Neuronal stem cell (in vitro differentiated cells): ENCODE data around the gene UVSSA. TPM values are rescaled to one million over a fixed set of nuclear protein-coding genes. Genes with fewer than 3 reads are reported as not detected.

Experiments
- DNase-seq: peaks from one replicate; pipeline ENCODE4 v3.0.0-alpha.2; 2013; ENCODE audit warnings: low spot score
- H2AFZ ChIP-seq: one replicate; pipeline ENCODE4 v1.6.1; 2013; ENCODE audit warnings: mild to moderate bottlenecking, low read length, inconsistent platforms
- H2AK5ac ChIP-seq: 2 replicates; pipeline ENCODE4 v1.6.1; 2013; ENCODE audit warnings: low read depth, mild to moderate bottlenecking, inconsistent platforms, low read length, moderate library complexity, mixed read lengths
- H2BK120ac ChIP-seq: 2 replicates; pipeline ENCODE4 v1.6.1; 2013; ENCODE audit warnings: low read depth, mild to moderate bottlenecking, inconsistent platforms, low read length, moderate library complexity, mixed read lengths
- H2BK12ac ChIP-seq: one replicate; pipeline ENCODE4 v1.6.1; 2013; ENCODE audit warnings: low read length, inconsistent platforms
- H2BK15ac ChIP-seq: 2 replicates; pipeline ENCODE4 v1.6.1; 2013; ENCODE audit warnings: mild to moderate bottlenecking, low read length, inconsistent platforms, mixed read lengths
- H2BK5ac ChIP-seq: one replicate; pipeline ENCODE4 v1.6.1; 2013; ENCODE audit warnings: inconsistent platforms, mild to moderate bottlenecking, low read length, moderate library complexity
- H3K14ac ChIP-seq: one replicate; pipeline ENCODE4 v1.6.1; 2013; ENCODE audit warnings: low read length, inconsistent platforms
- H3K18ac ChIP-seq: 2 replicates; pipeline ENCODE4 v1.6.1; 2013; ENCODE audit warnings: low read length, inconsistent platforms
- H3K23ac ChIP-seq: 2 replicates; pipeline ENCODE4 v1.6.1; 2013; ENCODE audit warnings: low read depth, mild to moderate bottlenecking, mixed read lengths, low read length, inconsistent platforms; ENCODE audit not compliant: poor library complexity
- H3K27ac ChIP-seq: replicated peaks from 3 replicates; pipeline ENCODE4 v1.5.1; 2013; ENCODE audit warnings: low read length, inconsistent platforms
- H3K27me3 ChIP-seq, 3 experiments: 2 replicates each; pipeline ENCODE4 v1.6.1; 2013; ENCODE audit warnings: low read length in 3 of 3, mild to moderate bottlenecking in 2 of 3, inconsistent platforms in 1 of 3, low read depth in 1 of 3, mixed read lengths in 1 of 3, moderate library complexity in 1 of 3; ENCODE audit not compliant: control insufficient read depth in 3 of 3, insufficient read depth in 3 of 3
- H3K36me3 ChIP-seq, 2 donors: replicated peaks in 1 of 2; 2 replicates each; pipeline ENCODE4 v1.6.1; 2013; ENCODE audit warnings: low read length in 2 of 2; ENCODE audit not compliant: control insufficient read depth in 2 of 2, insufficient read depth in 2 of 2
- H3K4ac ChIP-seq: 2 replicates; pipeline ENCODE4 v1.6.1; 2013; ENCODE audit warnings: inconsistent platforms, mild to moderate bottlenecking, low read length, moderate library complexity
- H3K4me1 ChIP-seq, 2 donors: 1 replicate in 1 of 2; 2 replicates in 1 of 2; pipeline ENCODE4 v1.6.1; 2013; ENCODE audit warnings: low read length in 2 of 2, low read depth in 1 of 2; ENCODE audit not compliant: control insufficient read depth in 2 of 2, insufficient read depth in 1 of 2
- H3K4me2 ChIP-seq: one replicate; pipeline ENCODE4 v1.6.1; 2013; ENCODE audit warnings: mild to moderate bottlenecking, low read length, inconsistent platforms; ENCODE audit not compliant: insufficient read depth, poor library complexity, severe bottlenecking
- H3K4me3 ChIP-seq, 2 donors: 2 replicates each; pipeline ENCODE4 v1.5.1; 2013; ENCODE audit warnings: low read length in 2 of 2, mild to moderate bottlenecking in 2 of 2, inconsistent platforms in 1 of 2, moderate library complexity in 1 of 2
- H3K79me1 ChIP-seq: one replicate; pipeline ENCODE4 v1.6.1; 2013; ENCODE audit warnings: low read depth, mild to moderate bottlenecking, inconsistent platforms, low read length, moderate library complexity
- H3K9ac ChIP-seq: one replicate; pipeline ENCODE4 v1.6.1; 2013; ENCODE audit warnings: mild to moderate bottlenecking, low read depth, low read length, inconsistent platforms; ENCODE audit not compliant: poor library complexity
- H3K9me3 ChIP-seq, 2 donors: replicated peaks in 1 of 2; 2 replicates each; pipeline versions ENCODE3 to v1.6.1; 2013; ENCODE audit warnings: low read length in 2 of 2, mild to moderate bottlenecking in 2 of 2, inconsistent platforms in 1 of 2, low read depth in 1 of 2, mixed read lengths in 1 of 2, moderate library complexity in 1 of 2; ENCODE audit not compliant: control insufficient read depth in 2 of 2, insufficient read depth in 1 of 2
- H4K8ac ChIP-seq: one replicate; pipeline ENCODE4 v1.6.1; 2013; ENCODE audit warnings: low read depth, mild to moderate bottlenecking, inconsistent platforms, low read length, moderate library complexity
- H4K91ac ChIP-seq: one replicate; pipeline ENCODE4 v1.6.1; 2013; ENCODE audit warnings: low read length, low read depth, mild to moderate bottlenecking, inconsistent platforms; ENCODE audit not compliant: poor library complexity
- WGBS, 2 donors: extraction: QIAGEN DNeasy Blood & Tissue Kit; methylation state at CpG; one replicate each; pipeline ENCODE4 v1.1.7; 2013; ENCODE audit warnings: missing lambda C conversion rate in 2 of 2, mixed read lengths in 1 of 2; ENCODE audit not compliant: insufficient read length in 2 of 2, insufficient replicate concordance in 1 of 2; ENCODE audit errors: extremely low coverage in 2 of 2; 5-methylcytosine and 5-hydroxymethylcytosine counted together
- polyA plus RNA-seq, 2 experiments: library from polyadenylated mRNA; stranded (reverse); fragments of 200-250 nt; gene quantifications; one replicate each; pipeline ENCODE4 v1.2.3, GENCODE V29; 2013

UVSSA gene
- 8.6 TPM for polyA plus RNA-seq (2013, experiment 1 of 2)
- 8.7 TPM for polyA plus RNA-seq (2013, experiment 2 of 2)

GRCh38 chr4:1346781-1347409 is at the start of gene UVSSA:
UVSSA (plus strand) TSS chr4:1347208; CDS start chr4:1348092, 884 bp downstream.
- H3K4me1 ChIP-seq: peaks cover 1 to 4% of the 10 kb centered on the region in 2 donors
- H3K23ac ChIP-seq: peak within 1 kb of the TSS; percentile 98
- H3K14ac ChIP-seq: peak within 1 kb of the TSS; percentile 75
- peak within 1 kb of the TSS; percentile 98 for H3K9ac ChIP-seq
- H3K27ac ChIP-seq: peak within 1 kb of the TSS; percentile 88
- no CpG with 5 or more reads among the region's 76 CpGs for WGBS, 2 donors
- H3K18ac ChIP-seq: peak within 1 kb of the TSS; percentile 98
- no peak within 1 kb of the TSS for H3K4ac ChIP-seq
- DNase-seq: peak; percentile 100
- H3K79me1 ChIP-seq: peaks cover 13% of the 10 kb centered on the region
- peak within 1 kb of the TSS; percentile 95 to 96 for H3K4me3 ChIP-seq
- peak within 1 kb of the TSS; percentile 96 for H2AFZ ChIP-seq
- H3K36me3 ChIP-seq: peaks cover 3 to 22% of the 10 kb centered on the region in 2 donors
- no peaks in the 10 kb centered on the region for H3K9me3 ChIP-seq
- H2BK120ac ChIP-seq: peak within 1 kb of the TSS; percentile 81
- H2BK15ac ChIP-seq: no peak within 1 kb of the TSS
- H3K27me3 ChIP-seq: no peaks in the 10 kb centered on the region
- no peak within 1 kb of the TSS for H4K8ac ChIP-seq
- peak within 1 kb of the TSS; percentile 67 for H2BK12ac ChIP-seq
- peak within 1 kb of the TSS; percentile 94 for H2BK5ac ChIP-seq
- H4K91ac ChIP-seq: no peak within 1 kb of the TSS
- H2AK5ac ChIP-seq: peak within 1 kb of the TSS; percentile 90
- H3K4me2 ChIP-seq: peak within 1 kb of the TSS; percentile 91

GRCh38 chr4:1297456-1298325 is 49.3 kb upstream of the UVSSA start:
- H3K23ac ChIP-seq: no peak overlapping the region

GRCh38 chr4:1298461-1298860 is 48.5 kb upstream of the UVSSA start:
- no peak overlapping the region for H4K8ac ChIP-seq
- H2BK5ac ChIP-seq: no peak overlapping the region
- no peak overlapping the region for H3K4ac ChIP-seq
- no peak overlapping the region for H2BK120ac ChIP-seq
- H3K4me2 ChIP-seq: no peak overlapping the region
- WGBS, 2 donors: no CpG with 5 or more reads among the region's 7 CpGs
- H3K27me3 ChIP-seq: no peaks in the 10 kb centered on the region
- no peak overlapping the region for H2BK12ac ChIP-seq
- no peak overlapping the region for H2AK5ac ChIP-seq
- no peak overlapping the region for H4K91ac ChIP-seq
- H3K9me3 ChIP-seq: no peaks in the 10 kb centered on the region
- no peak overlapping the region for H2BK15ac ChIP-seq
- no peak overlapping the region for H3K9ac ChIP-seq
- H3K14ac ChIP-seq: no peak overlapping the region
- peaks cover 40% of the 10 kb centered on the region for H3K79me1 ChIP-seq
- no peak overlapping the region for H2AFZ ChIP-seq
- no peak overlapping the region for H3K4me3 ChIP-seq
- DNase-seq: no peak
- H3K36me3 ChIP-seq: peaks cover 8 to 66% of the 10 kb centered on the region in 2 donors
- H3K27ac ChIP-seq: no peak overlapping the region
- H3K4me1 ChIP-seq: peaks cover 0 to 5% of the 10 kb centered on the region in 2 donors
- no peak overlapping the region for H3K23ac ChIP-seq
- H3K18ac ChIP-seq: no peak overlapping the region

More at GRCh38 chr4:1297456-1298325, 49.3 kb upstream of the UVSSA start:
- no peak overlapping the region for H2AFZ ChIP-seq
- no peak overlapping the region for H3K4me3 ChIP-seq
- H4K91ac ChIP-seq: no peak overlapping the region
- no peaks in the 10 kb centered on the region for H3K9me3 ChIP-seq
- H2AK5ac ChIP-seq: no peak overlapping the region
- H3K4me1 ChIP-seq: peaks cover 0 to 5% of the 10 kb centered on the region in 2 donors
- no peak overlapping the region for H2BK15ac ChIP-seq
- peaks cover 5 to 63% of the 10 kb centered on the region in 2 donors for H3K36me3 ChIP-seq
- H3K4me2 ChIP-seq: peak overlapping the region; percentile 15
- no peaks in the 10 kb centered on the region for H3K27me3 ChIP-seq
- H2BK5ac ChIP-seq: no peak overlapping the region
- H2BK12ac ChIP-seq: no peak overlapping the region
- H3K27ac ChIP-seq: no peak overlapping the region
- H3K14ac ChIP-seq: peak overlapping the region; percentile 79
- no CpG with 5 or more reads among the region's 32 CpGs for WGBS, 2 donors
- H3K9ac ChIP-seq: peak overlapping the region; percentile 57
- H3K4ac ChIP-seq: no peak overlapping the region
- H3K79me1 ChIP-seq: peaks cover 37% of the 10 kb centered on the region
- H3K18ac ChIP-seq: no peak overlapping the region
- no peak overlapping the region for H2BK120ac ChIP-seq
- H4K8ac ChIP-seq: no peak overlapping the region
- no peak for DNase-seq
